ENCODE data around the gene ACBD3. TPM values are rescaled to one million over a fixed set of nuclear protein-coding genes. Genes with fewer than 3 reads are reported as not detected.
A peak's percentile ranks its signal among the peaks of the same experiment; 100 is the strongest.

ACBD3 gene
- total RNA-seq, 4 donors from 2014 or later: 24.1 to 36.3 (median 32.8) TPM

GRCh38 chr1:226149806-226150205, 36.7 kb downstream of the ACBD3 start:
- H3K36me3 ChIP-seq: peaks cover 0 to 77% (median 0%) of the 10 kb centered on the region in 3 donors
- TF ChIP-seq POLR2A (IDR thresholded peaks at IDR 0.05) (no peak), CTCF (IDR thresholded peaks at IDR 0.05) (no peak)
- DNase-seq: no peak
- no peak overlapping the region for H3K4me3 ChIP-seq
- no peak overlapping the region for H3K27ac ChIP-seq
- no peaks in the 10 kb centered on the region for H3K27me3 ChIP-seq
- H3K4me1 ChIP-seq: no peaks in the 10 kb centered on the region
- H3K9me3 ChIP-seq: no peaks in the 10 kb centered on the region

GRCh38 chr1:226148121-226148648, 38.4 kb downstream of the ACBD3 start:
- Histone ChIP-seq H3K4me3 (no peak overlapping the region), H3K27me3 (no peaks in the 10 kb centered on the region), H3K36me3 (peaks cover 0 to 70% (median 0%) of the 10 kb centered on the region in 3 donors), H3K9me3 (no peaks in the 10 kb centered on the region), H3K27ac (no peak overlapping the region), H3K4me1 (no peaks in the 10 kb centered on the region)
- TF ChIP-seq POLR2A (IDR thresholded peaks at IDR 0.05) (no peak), CTCF (IDR thresholded peaks at IDR 0.05) (no peak)
- no peak for DNase-seq

GRCh38 chr1:226144045-226144444, 42.5 kb downstream of the ACBD3 start:
- DNase-seq: no peak
- Histone ChIP-seq H3K36me3 (peaks cover 0 to 35% (median 0%) of the 10 kb centered on the region in 3 donors), H3K4me1 (no peaks in the 10 kb centered on the region), H3K9me3 (no peaks in the 10 kb centered on the region), H3K27me3 (no peaks in the 10 kb centered on the region), H3K27ac (no peak overlapping the region), H3K4me3 (no peak overlapping the region)
- TF ChIP-seq POLR2A (IDR thresholded peaks at IDR 0.05): no peak
- TF ChIP-seq CTCF (IDR thresholded peaks at IDR 0.05): no peak

- Histone ChIP-seq H3K9me3 (no peaks in the 10 kb centered on the region), H3K4me3 (no peak overlapping the region), H3K27me3 (no peaks in the 10 kb centered on the region), H3K27ac (peak overlapping the region in 3 of 4 donors; percentile 36 to 68 (median 52)), H3K36me3 (no peaks in the 10 kb centered on the region), H3K4me1 (peaks cover 6 to 32% (median 14%) of the 10 kb centered on the region in 4 donors)
- DNase-seq: peak in 1 of 3 donors; percentile 41
- TF ChIP-seq POLR2A (IDR thresholded peaks at IDR 0.05) (no peak), CTCF (IDR thresholded peaks at IDR 0.05) (no peak)
Observed at GRCh38 chr1:226135709-226136108, 50.8 kb downstream of the ACBD3 start.

- H3K4me3 ChIP-seq: no peak overlapping the region
- peak in 2 of 3 donors; percentile 77 to 86 for DNase-seq
- peak overlapping the region in 3 of 4 donors; percentile 36 to 68 (median 52) for H3K27ac ChIP-seq
- H3K27me3 ChIP-seq: no peaks in the 10 kb centered on the region
- no peaks in the 10 kb centered on the region for H3K9me3 ChIP-seq
- H3K36me3 ChIP-seq: no peaks in the 10 kb centered on the region
- peaks cover 6 to 32% (median 14%) of the 10 kb centered on the region in 4 donors for H3K4me1 ChIP-seq
- TF ChIP-seq CTCF (IDR thresholded peaks at IDR 0.05): peak in 2 of 6 experiments; percentile 19 to 23
- TF ChIP-seq POLR2A (IDR thresholded peaks at IDR 0.05): no peak
Observed at GRCh38 chr1:226135059-226135651, 51.4 kb downstream of the ACBD3 start.

All from Peyer's patch (tissue), 4 donors.